ENCODE data around the gene QRFP.

GRCh38 chr9:130917168-130917960, 20.8 kb upstream of the QRFP start:
- TF ChIP-seq CTCF (IDR thresholded peaks at IDR 0.05) (no peak), ZFX (IDR thresholded peaks at IDR 0.05; ENCODE audit: borderline replicate concordance) (no peak)

All from 22Rv1 (cell line).